HepG2 (cell line): Measurements from ENCODE around the gene GAD1. TPM values are rescaled to one million over a fixed set of nuclear protein-coding genes. Genes with fewer than 3 reads are reported as not detected.

Experiments used
- ATAC-seq: fragments of 200-7000 bp; cut with Tn5 transposase; 3 replicates; pipeline ENCODE4 v1.9.1; 2020; ENCODE audit warnings: mild to moderate bottlenecking, moderate library complexity
- BruUV-seq: library from RNA; stranded (reverse); fragments of 400-500 nt; replicated peaks from 2 replicates; lab custom pipeline; 2021; lab: Mats Ljungman, UMichigan
- CTCF ChIA-PET: fragments of 300-600 bp; formaldehyde crosslinking; extraction: SDS; loops from one replicate; lab custom pipeline; 2021; ENCODE audit warnings: low total read pairs, inconsistent platforms, low intra/inter-chr PET ratio; lab: Yijun Ruan, JAX
- POLR2A ChIA-PET: fragments of 350-600 bp; sonication (Branson Sonifier 250); formaldehyde crosslinking; loops from one replicate; lab custom pipeline; 2020; ENCODE audit warnings: antibody characterized with exemption, inconsistent platforms; lab: Yijun Ruan, JAX
- DNase-seq: peaks from one replicate; pipeline ENCODE4 v3.0.0-alpha.2; 2015; ENCODE audit warnings: low spot score
- FAIRE-seq: peaks from 3 replicates; lab custom pipeline; 2011; peaks lifted over from hg19 to GRCh38; lab: Jason Lieb, UNC
- H2AFZ ChIP-seq: one replicate; pipeline ENCODE4 v1.6.1; 2011; ENCODE audit warnings: low read length, inconsistent platforms
- H3K27ac ChIP-seq: fragments of 300-600 bp; 3 replicates; pipeline ENCODE4 v1.8.0; 2011; ENCODE audit warnings: mixed run types, mild to moderate bottlenecking, mixed read lengths, low read length, inconsistent platforms; ENCODE audit not compliant: insufficient read depth; ENCODE audit errors: extremely low read length
- H3K27me3 ChIP-seq, 2 experiments: fragments of 200-600 bp in 1 of 2; 2 replicates in 1 of 2; 3 replicates in 1 of 2; pipeline versions ENCODE4 v1.6.0 to v1.8.0; 2011; ENCODE audit warnings: low read length in 2 of 2, mild to moderate bottlenecking in 2 of 2, moderate library complexity in 2 of 2, inconsistent platforms in 1 of 2; ENCODE audit not compliant: insufficient read depth in 2 of 2, control insufficient read depth in 1 of 2
- H3K36me3 ChIP-seq, 2 experiments: fragments of 200-600 bp in 1 of 2; replicated peaks in 1 of 2; 2 replicates in 1 of 2; 3 replicates in 1 of 2; pipeline versions ENCODE4 v1.5.1 to v1.8.0; 2011; ENCODE audit warnings: low read length in 2 of 2, inconsistent platforms in 1 of 2; ENCODE audit not compliant: insufficient read depth in 2 of 2, control insufficient read depth in 1 of 2
- H3K4me1 ChIP-seq: 2 replicates; pipeline ENCODE4 v1.5.1; 2012; ENCODE audit warnings: low read length, inconsistent platforms; ENCODE audit not compliant: insufficient read depth
- H3K4me2 ChIP-seq: 2 replicates; pipeline ENCODE4 v1.6.0; 2011; ENCODE audit warnings: low read depth, low read length, inconsistent platforms
- H3K4me3 ChIP-seq, 3 experiments: fragments of 200-600 bp in 1 of 3; sonication (generic), shearing (Covaris generic) in 1 of 3; replicated peaks in 1 of 3; 2 replicates each; pipeline ENCODE4 v1.5.1; 2011 to 2016; ENCODE audit warnings: low read length in 3 of 3, inconsistent platforms in 2 of 3, low read depth in 2 of 3, mild to moderate bottlenecking in 2 of 3, control low read depth in 1 of 3, mixed read lengths in 1 of 3; ENCODE audit not compliant: insufficient read depth in 1 of 3
- H3K79me2 ChIP-seq: one replicate; pipeline ENCODE4 v1.6.1; 2011; ENCODE audit warnings: low read length, inconsistent platforms; ENCODE audit not compliant: insufficient read depth
- H3K9ac ChIP-seq: 2 replicates; pipeline ENCODE4 v1.6.0; 2011; ENCODE audit warnings: mild to moderate bottlenecking, low read depth, low read length, inconsistent platforms; ENCODE audit not compliant: insufficient read depth
- H3K9me3 ChIP-seq: 2 replicates; pipeline ENCODE4 v1.5.1; 2012; ENCODE audit warnings: mild to moderate bottlenecking, low read length
- H4K20me1 ChIP-seq: 2 replicates; pipeline ENCODE4 v1.6.0; 2011; ENCODE audit warnings: inconsistent platforms, mild to moderate bottlenecking, low read length, moderate library complexity; ENCODE audit not compliant: insufficient read depth
- ARNTL ChIP-seq: sonication (generic); formaldehyde crosslinking; IDR thresholded peaks from 2 replicates; pipeline ENCODE4 v1.4.0; 2020; ENCODE audit warnings: mild to moderate bottlenecking, missing genetic modification reagents
- ATRX ChIP-seq: sonication (generic); formaldehyde crosslinking; IDR thresholded peaks from 2 replicates; pipeline ENCODE4 v1.4.0; 2020; ENCODE audit warnings: missing genetic modification reagents, borderline replicate concordance
- MTA3 ChIP-seq: sonication (generic); formaldehyde crosslinking; IDR thresholded peaks from 2 replicates; pipeline ENCODE4 v1.4.0; 2020; ENCODE audit warnings: missing genetic modification reagents
- PHF21A ChIP-seq: sonication (generic); formaldehyde crosslinking; IDR thresholded peaks from 2 replicates; pipeline ENCODE4 v1.5.0; 2020; ENCODE audit warnings: mild to moderate bottlenecking, missing genetic modification reagents
- PPARG ChIP-seq: conservative IDR thresholded peaks from 2 replicates; pipeline ENCODE4 v1.6.1; 2016; ENCODE audit warnings: missing biosample characterization, missing genetic modification reagents
- SATB2 ChIP-seq: sonication (generic); formaldehyde crosslinking; IDR thresholded peaks from 2 replicates; pipeline ENCODE4 v1.5.0; 2020; ENCODE audit warnings: missing genetic modification reagents
- SMARCC2 ChIP-seq: fragments of 450-650 bp; IDR thresholded peaks from 2 replicates; pipeline ENCODE4 v1.6.1; 2017; ENCODE audit warnings: antibody characterized with exemption, mild to moderate bottlenecking
- SNAPC2 ChIP-seq: sonication (generic); formaldehyde crosslinking; IDR thresholded peaks from 2 replicates; pipeline ENCODE4 v1.8.1; 2022; ENCODE audit warnings: mild to moderate bottlenecking, missing genetic modification reagents
- SOX6 ChIP-seq, 2 experiments: fragments of 450-650 bp in 1 of 2; sonication (generic) in 1 of 2; formaldehyde crosslinking in 1 of 2; IDR thresholded peaks; 2 replicates each; pipeline versions ENCODE4 v1.4.0 to v1.6.1; 2017 to 2020; ENCODE audit warnings: antibody characterized with exemption in 1 of 2, mild to moderate bottlenecking in 1 of 2, missing genetic modification reagents in 1 of 2
- SRY ChIP-seq: sonication (generic); formaldehyde crosslinking; IDR thresholded peaks from 2 replicates; pipeline ENCODE4 v1.8.0; 2022; ENCODE audit warnings: mild to moderate bottlenecking, missing genetic modification reagents
- ZKSCAN5 ChIP-seq: sonication (generic); formaldehyde crosslinking; IDR thresholded peaks from 2 replicates; pipeline ENCODE4 v1.5.1; 2020; ENCODE audit warnings: mild to moderate bottlenecking, missing genetic modification reagents
- ZNF136 ChIP-seq: sonication (generic); formaldehyde crosslinking; IDR thresholded peaks from 2 replicates; pipeline ENCODE4 v1.8.1; 2022; ENCODE audit warnings: low read depth, mild to moderate bottlenecking, moderate library complexity, missing genetic modification reagents
- ZNF674 ChIP-seq: sonication (generic); formaldehyde crosslinking; IDR thresholded peaks from 2 replicates; pipeline ENCODE4 v1.5.0; 2020; ENCODE audit warnings: low read depth, mild to moderate bottlenecking, missing genetic modification reagents
- WGBS: methylation state at CpG from one replicate; pipeline ENCODE4 v1.1.6; 2017; ENCODE audit warnings: low lambda C conversion rate; 5-methylcytosine and 5-hydroxymethylcytosine counted together
- in situ Hi-C: cut with HindIII; loops from 2 replicates; pipeline ENCODE4 v1.10.0; 2017; ENCODE audit warnings: low pct_unique_long_range_greater_than_20kb; ENCODE audit not compliant: extremely low pct_ligation_motif_present
- intact Hi-C: fragments of 100-400 bp; cut with micrococcal nuclease; formaldehyde crosslinking; loops from one replicate; pipeline ENCODE4 v1.10.0; 2022; ENCODE audit not compliant: unreplicated experiment
- polyA plus RNA-seq, 8 experiments: library from polyadenylated mRNA; depleted of rRNA in 3 of 8; stranded (reverse) in 7 of 8; unstranded in 1 of 8; fragments of >200 nt; fragmentation: Illumina TruSeq in 4 of 8; extraction: Trizol in 4 of 8; gene quantifications; 2 replicates each; pipeline versions ENCODE4 v1.2.1 to v1.2.3, GENCODE V29; 2011 to 2016; ENCODE audit warnings: low read depth in 4 of 8, missing spikeins in 1 of 8, mixed read lengths in 1 of 8; ENCODE audit not compliant: insufficient read depth in 1 of 8
- total RNA-seq, 5 experiments: library from RNA; depleted of rRNA; stranded (reverse); fragments of >200 nt; fragmentation: Illumina TruSeq; extraction: Trizol; gene quantifications; 2 replicates each; pipeline ENCODE4 v1.2.3, GENCODE V29; 2016; ENCODE audit warnings: low read depth in 1 of 5

GAD1 gene
- total and polyA plus RNA-seq, 2 of the 13 experiments (the other 11 are each of a cell fraction or from before 2014, with no cell fraction given), result 0.09 to 0.13 TPM

GRCh38 chr2:170829036-170829435 is 12.3 kb downstream of the GAD1 start:
- no peaks in the 10 kb centered on the region for H3K9me3 ChIP-seq
- intact Hi-C loops, result no loop called here
- no peaks in the 10 kb centered on the region for H4K20me1 ChIP-seq
- FAIRE-seq (no peak), DNase-seq (no peak), ATAC-seq (no peak)
- H3K27me3 ChIP-seq, result peaks cover 0 to 7% of the 10 kb centered on the region in 2 experiments; a peak in 2 of 5 replicates
- H3K4me1 ChIP-seq, result no peaks in the 10 kb centered on the region
- no peak overlapping the region for H2AFZ ChIP-seq
- ChIA-PET CTCF (no interaction called here), POLR2A (no interaction called here)
- H3K4me3 ChIP-seq, result no peak overlapping the region
- no peak overlapping the region for H3K9ac ChIP-seq
- H3K27ac ChIP-seq, result no peak overlapping the region
- WGBS, result 5% methylated on average over 2 of the region's 2 CpGs
- H3K4me2 ChIP-seq, result no peak overlapping the region
- H3K79me2 ChIP-seq, result no peaks in the 10 kb centered on the region
- in situ Hi-C loops, result no loop called here
- TF ChIP-seq ZNF674 (CRISPR knock-in tag) (no peak), MTA3 (CRISPR knock-in tag) (no peak), ZNF136 (CRISPR knock-in tag) (no peak), SMARCC2 (no peak), SATB2 (no peak), ZKSCAN5 (CRISPR knock-in tag) (no peak), ATRX (CRISPR knock-in tag) (no peak), PPARG (CRISPR knock-in tag) (no peak), SNAPC2 (no peak), SOX6 (IDR thresholded peaks at IDR 0.05) (no peak), SOX6 (CRISPR knock-in tag; IDR thresholded peaks at IDR 0.05) (no peak), ARNTL (CRISPR knock-in tag) (no peak), PHF21A (CRISPR knock-in tag) (no peak), SRY (CRISPR knock-in tag) (no peak)
- TF ChIP-seq, all 625 proteins: peak for 0
- no TSS peak for BruUV-seq
- no peaks in the 10 kb centered on the region for H3K36me3 ChIP-seq
